PFSK-1 (cell line): Measurements from ENCODE around the gene IFT52.

Source experiments
- SIN3A ChIP-seq: IDR thresholded peaks from 2 replicates; pipeline ENCODE4 v1.6.1; 2012; ENCODE audit warnings: mild to moderate bottlenecking, low read length, moderate library complexity, borderline replicate concordance; ENCODE audit not compliant: insufficient read depth
- TAF1 ChIP-seq: IDR thresholded peaks from 2 replicates; pipeline ENCODE4 v1.6.1; 2012; ENCODE audit warnings: low read length, control low read depth, borderline replicate concordance; ENCODE audit not compliant: insufficient read depth

- TF ChIP-seq TAF1 (no peak), SIN3A (no peak)
Observed at GRCh38 chr20:43543138-43543537, 47.6 kb upstream of the IFT52 start.
